HAP-1 (cell line): Measurements from ENCODE around the gene TSC22D2.

Experiments used
- DNase-seq, 2 experiments: peaks; one replicate each; pipeline ENCODE4 v3.0.0-alpha.2; 2016 to 2020; ENCODE audit warnings: low spot score in 2 of 2
- H3K27me3 ChIP-seq: fragments of 250-450 bp; sonication (Bioruptor Pico); 2 replicates; pipeline ENCODE4 v1.5.1; 2020; ENCODE audit warnings: low read depth, mild to moderate bottlenecking, moderate library complexity
- H3K36me3 ChIP-seq: fragments of 250-450 bp; sonication (Bioruptor Pico); replicated peaks from 2 replicates; pipeline ENCODE4 v1.5.1; 2020; ENCODE audit warnings: mild to moderate bottlenecking
- H3K4me1 ChIP-seq: fragments of 250-450 bp; sonication (Bioruptor Pico); 2 replicates; pipeline ENCODE4 v1.5.1; 2020; ENCODE audit warnings: mild to moderate bottlenecking
- H3K4me3 ChIP-seq: fragments of 250-450 bp; sonication (Bioruptor Pico); 2 replicates; pipeline ENCODE4 v1.5.1; 2020; ENCODE audit warnings: mild to moderate bottlenecking, moderate library complexity
- H3K9me3 ChIP-seq: fragments of 250-450 bp; sonication (Bioruptor Pico); 2 replicates; pipeline ENCODE4 v1.5.1; 2020; ENCODE audit warnings: mild to moderate bottlenecking, moderate library complexity
- in situ Hi-C: fragments of 300-500 bp; cut with MboI; formaldehyde crosslinking; loops from 3 replicates; pipeline ENCODE4 v1.14.3; 2020; ENCODE audit warnings: low sequenced_read_pairs, inconsistent platforms, mixed read lengths

Gene TSC22D2

DNA sequence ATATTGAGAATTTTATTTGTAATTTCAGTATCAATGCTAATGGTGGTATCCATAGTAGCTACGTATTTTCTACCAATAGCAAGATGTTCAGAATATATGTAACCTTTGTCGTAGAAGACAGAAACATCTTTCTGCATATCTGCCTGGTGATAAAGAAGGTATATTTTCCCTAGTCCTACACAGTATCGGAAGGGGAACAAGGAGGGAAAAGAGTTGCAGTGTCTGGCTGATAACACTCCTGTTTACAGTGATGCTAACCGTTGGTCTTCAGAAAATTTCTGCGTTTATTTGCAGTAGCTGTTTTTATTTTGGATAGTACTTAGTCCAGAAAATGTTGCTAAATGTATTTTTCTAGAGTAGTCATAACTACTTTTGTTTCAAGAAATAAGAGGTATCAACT is 25.2 kb downstream of the TSC22D2 start:
- Histone ChIP-seq H3K4me3 (no peak overlapping the region), H3K9me3 (no peaks in the 10 kb centered on the region), H3K4me1 (peaks cover 7% of the 10 kb centered on the region; the same call in 1 of the 2 replicates), H3K36me3 (no peaks in the 10 kb centered on the region; the same call in 1 of the 2 replicates), H3K27me3 (no peaks in the 10 kb centered on the region)
- in situ Hi-C loops = no loop called here
- no peak for DNase-seq

DNA sequence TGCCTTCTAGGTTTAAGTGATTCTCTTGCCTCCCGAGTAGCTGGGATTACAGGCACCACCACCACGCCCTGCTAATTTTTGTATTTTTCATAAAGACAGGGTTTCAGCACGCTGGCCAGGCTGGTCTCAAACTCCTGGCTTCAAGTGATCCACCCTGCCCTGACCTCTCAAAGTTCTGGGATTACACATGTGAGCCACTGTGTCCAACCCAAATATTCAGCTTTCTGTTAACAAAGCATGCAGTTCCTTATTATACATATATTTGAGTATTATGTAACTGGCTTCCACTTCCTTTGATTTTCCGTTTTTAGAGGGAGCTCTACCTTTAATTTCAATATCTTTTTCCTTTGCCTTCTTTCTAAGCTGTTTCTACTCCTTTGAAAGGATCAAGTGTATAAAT is 26.1 kb downstream of the TSC22D2 start:
- Histone ChIP-seq H3K27me3 (no peaks in the 10 kb centered on the region), H3K4me3 (no peak overlapping the region), H3K4me1 (peaks cover 7% of the 10 kb centered on the region; the same call in 1 of the 2 replicates), H3K9me3 (no peaks in the 10 kb centered on the region), H3K36me3 (no peaks in the 10 kb centered on the region; the same call in 1 of the 2 replicates)
- in situ Hi-C loops = no loop called here
- no peak for DNase-seq

DNA sequence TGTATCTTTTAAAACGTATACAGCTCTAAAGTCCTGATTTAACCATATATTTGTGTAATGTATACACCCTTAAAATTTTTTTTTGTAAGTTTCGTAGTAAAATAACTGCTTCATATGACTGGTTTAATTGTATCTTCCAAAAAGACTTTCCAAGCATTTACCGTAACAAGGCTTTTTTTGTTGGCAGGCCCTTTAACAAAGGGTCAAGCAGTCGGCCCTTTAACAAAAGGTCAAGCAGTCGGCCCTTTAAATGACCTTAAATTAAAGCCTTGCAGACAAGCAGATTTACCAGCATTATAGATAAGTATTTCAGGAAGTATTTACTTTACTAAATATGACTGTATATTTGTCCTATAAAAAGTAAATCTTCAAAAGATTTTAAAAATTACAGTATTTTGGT is 28.1 kb downstream of the TSC22D2 start:
- in situ Hi-C loops = no loop called here
- no peaks in the 10 kb centered on the region for H3K36me3 ChIP-seq
- no peak overlapping the region for H3K4me3 ChIP-seq
- H3K4me1 ChIP-seq = peaks cover 7% of the 10 kb centered on the region; the same call in 1 of the 2 replicates
- DNase-seq = no peak
- H3K27me3 ChIP-seq = no peaks in the 10 kb centered on the region
- no peaks in the 10 kb centered on the region for H3K9me3 ChIP-seq

DNA sequence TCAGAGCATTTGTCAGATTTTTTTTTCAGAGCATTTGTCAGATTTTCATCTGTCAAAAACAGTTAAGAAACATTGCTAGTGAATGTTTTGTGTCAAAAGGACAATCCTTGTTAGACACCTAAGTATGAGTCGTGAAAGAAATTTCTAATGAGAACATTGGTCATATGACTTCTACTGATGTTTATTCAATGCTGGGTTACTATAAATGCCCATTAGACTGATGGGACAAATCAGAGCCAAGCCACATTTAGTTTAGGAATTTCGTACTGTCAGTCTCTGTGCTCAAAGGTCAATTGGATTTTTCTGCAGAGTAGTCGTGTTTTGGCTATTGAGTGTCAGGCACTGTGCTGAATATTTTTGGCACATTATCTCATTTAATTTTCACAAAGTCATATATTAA is 31.6 kb downstream of the TSC22D2 start:
- Histone ChIP-seq H3K27me3 (no peaks in the 10 kb centered on the region), H3K4me3 (no peak overlapping the region), H3K4me1 (peaks cover 7% of the 10 kb centered on the region; the same call in 1 of the 2 replicates), H3K36me3 (no peaks in the 10 kb centered on the region; the same call in 1 of the 2 replicates), H3K9me3 (no peaks in the 10 kb centered on the region)
- no peak for DNase-seq
- in situ Hi-C loops = no loop called here

DNA sequence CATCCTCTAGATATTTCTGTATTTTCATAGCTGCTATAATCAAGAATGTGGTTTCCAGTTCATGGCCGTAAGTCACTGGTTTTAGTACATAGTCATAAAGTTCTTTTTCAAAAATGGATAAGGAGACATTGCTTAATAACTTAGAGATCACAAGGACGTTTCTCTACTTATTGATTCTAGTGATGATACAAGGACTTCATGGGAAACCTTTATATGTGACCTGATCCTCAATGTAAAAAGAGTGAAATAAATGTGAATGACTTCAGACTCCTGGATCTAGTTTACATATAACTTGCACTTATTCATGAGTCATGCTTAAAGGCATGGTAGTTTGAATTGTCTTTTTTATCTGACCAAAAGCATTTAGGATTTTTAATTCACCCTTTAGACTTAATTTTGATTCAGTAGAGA is 35.2 kb downstream of the TSC22D2 start:
- no peak overlapping the region for H3K4me3 ChIP-seq
- in situ Hi-C loops = no loop called here
- DNase-seq = no peak
- H3K36me3 ChIP-seq = no peaks in the 10 kb centered on the region; the same call in 1 of the 2 replicates
- no peaks in the 10 kb centered on the region for H3K9me3 ChIP-seq
- H3K4me1 ChIP-seq = peaks cover 17% of the 10 kb centered on the region
- H3K27me3 ChIP-seq = no peaks in the 10 kb centered on the region

DNA sequence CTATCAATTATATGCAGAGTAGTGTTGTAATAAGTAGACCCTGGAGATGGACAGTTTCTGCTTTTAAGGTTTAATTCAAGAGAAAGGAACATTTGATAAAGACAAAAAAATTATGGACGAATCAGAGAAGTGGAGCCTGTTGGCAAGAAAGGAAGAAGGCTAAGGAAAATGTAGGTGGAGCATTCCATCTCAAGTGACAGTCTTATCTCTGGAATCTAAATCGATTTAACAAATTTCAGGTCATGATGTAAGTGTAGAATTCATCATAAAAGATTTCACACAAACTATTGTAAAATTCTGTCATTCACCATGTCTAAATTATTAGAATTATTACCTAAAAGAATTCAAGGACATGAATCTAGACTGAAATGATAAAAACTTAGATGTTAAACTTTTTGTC is 36.3 kb downstream of the TSC22D2 start:
- Histone ChIP-seq H3K4me3 (no peak overlapping the region), H3K4me1 (peaks cover 22% of the 10 kb centered on the region), H3K27me3 (no peaks in the 10 kb centered on the region), H3K36me3 (no peaks in the 10 kb centered on the region; the same call in 1 of the 2 replicates), H3K9me3 (no peaks in the 10 kb centered on the region)
- in situ Hi-C loops = no loop called here
- no peak for DNase-seq

DNA sequence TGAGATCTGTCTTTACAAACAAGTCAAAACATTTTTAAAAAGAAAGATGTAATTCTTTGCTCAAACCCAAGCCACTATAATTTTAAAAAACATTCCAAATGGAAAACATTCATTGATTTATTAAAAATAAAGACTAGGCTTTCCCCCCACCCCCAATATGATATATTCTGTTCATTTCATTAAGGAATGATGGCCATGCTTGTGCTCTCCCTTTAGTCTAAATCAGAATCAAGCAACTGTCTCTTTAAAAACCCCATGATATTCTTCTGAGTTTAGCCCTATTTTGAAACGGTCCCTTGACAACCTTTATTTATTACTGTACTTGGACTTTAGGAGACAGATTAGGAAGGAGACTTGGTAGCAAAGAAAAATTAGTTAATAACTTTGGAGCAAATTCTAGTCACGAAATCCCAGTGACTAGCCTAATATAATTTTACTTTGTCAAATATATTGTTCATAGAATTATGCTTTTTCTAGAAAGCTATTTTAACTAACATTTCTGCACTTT is 38.4 kb downstream of the TSC22D2 start:
- H3K9me3 ChIP-seq = no peaks in the 10 kb centered on the region
- no peak for DNase-seq
- H3K4me1 ChIP-seq = peaks cover 24% of the 10 kb centered on the region
- H3K4me3 ChIP-seq = no peak overlapping the region
- no peaks in the 10 kb centered on the region; the same call in 1 of the 2 replicates for H3K36me3 ChIP-seq
- H3K27me3 ChIP-seq = no peaks in the 10 kb centered on the region
- in situ Hi-C loops = no loop called here

DNA sequence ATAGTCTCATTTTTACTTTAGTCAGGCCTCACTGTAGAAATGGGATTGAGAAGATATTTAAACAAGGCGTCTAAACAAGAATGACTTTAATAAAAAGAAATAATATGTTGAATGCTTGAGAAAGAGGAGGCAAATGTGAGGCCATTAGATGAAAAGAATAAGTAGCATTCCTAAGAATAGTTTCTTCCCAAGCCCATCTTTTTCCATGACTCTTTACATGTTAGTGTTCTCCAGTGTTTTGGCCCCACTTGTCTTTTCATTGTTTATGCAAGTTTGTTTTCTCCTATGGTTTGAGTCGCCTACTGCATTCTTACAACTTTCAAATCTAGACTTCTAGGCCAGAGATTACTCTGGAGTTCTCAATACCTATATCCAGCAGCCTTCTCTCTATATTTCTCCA is 39.0 kb downstream of the TSC22D2 start:
- no peak overlapping the region for H3K4me3 ChIP-seq
- in situ Hi-C loops = no loop called here
- peaks cover 24% of the 10 kb centered on the region for H3K4me1 ChIP-seq
- no peaks in the 10 kb centered on the region; the same call in 1 of the 2 replicates for H3K36me3 ChIP-seq
- H3K9me3 ChIP-seq = no peaks in the 10 kb centered on the region
- no peaks in the 10 kb centered on the region for H3K27me3 ChIP-seq
- DNase-seq = no peak

DNA sequence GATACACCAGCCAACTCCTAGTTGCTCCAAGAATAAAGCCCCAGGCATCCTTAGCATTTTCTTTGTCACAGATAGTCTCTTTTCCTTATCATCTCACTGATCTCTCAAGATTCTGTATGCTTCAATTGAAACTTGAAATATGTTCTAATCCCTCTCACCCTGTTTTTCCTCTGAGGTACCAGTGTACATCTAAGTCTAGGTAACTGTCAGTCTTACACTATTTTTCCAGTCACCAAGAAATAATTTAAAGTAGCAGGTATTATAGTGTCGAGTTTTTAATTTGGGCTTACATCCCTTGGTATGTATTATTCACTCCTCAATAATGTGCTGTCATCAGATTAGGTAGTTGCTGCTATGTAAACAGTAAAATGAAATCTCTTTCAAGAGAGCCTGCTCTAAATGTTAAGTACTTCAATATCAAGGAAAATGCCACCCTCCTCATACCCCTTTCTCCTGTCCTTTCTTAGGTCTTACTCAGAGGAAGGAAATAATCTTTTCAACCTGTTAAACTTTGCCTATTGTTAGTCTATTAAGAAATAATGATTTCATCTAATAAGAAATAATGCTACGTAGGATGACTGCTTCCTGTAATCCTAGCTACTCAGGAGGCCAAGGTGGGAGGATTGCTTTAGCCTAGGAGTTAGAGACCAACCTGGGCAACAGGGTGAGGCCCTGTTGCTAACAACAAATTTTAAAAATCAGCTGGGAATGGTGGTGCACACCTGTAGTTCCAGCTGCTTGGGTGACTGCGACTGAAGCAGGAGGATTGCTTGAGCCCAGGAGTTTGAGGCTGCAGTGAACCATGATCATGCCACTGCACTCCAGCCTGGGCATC is 39.8 kb downstream of the TSC22D2 start:
- no peaks in the 10 kb centered on the region for H3K9me3 ChIP-seq
- H3K27me3 ChIP-seq = no peaks in the 10 kb centered on the region
- peak in 1 of 2 experiments; percentile 52 for DNase-seq
- peaks cover 24% of the 10 kb centered on the region for H3K4me1 ChIP-seq
- H3K4me3 ChIP-seq = no peak overlapping the region
- in situ Hi-C loops = no loop called here
- no peaks in the 10 kb centered on the region; the same call in 1 of the 2 replicates for H3K36me3 ChIP-seq

DNA sequence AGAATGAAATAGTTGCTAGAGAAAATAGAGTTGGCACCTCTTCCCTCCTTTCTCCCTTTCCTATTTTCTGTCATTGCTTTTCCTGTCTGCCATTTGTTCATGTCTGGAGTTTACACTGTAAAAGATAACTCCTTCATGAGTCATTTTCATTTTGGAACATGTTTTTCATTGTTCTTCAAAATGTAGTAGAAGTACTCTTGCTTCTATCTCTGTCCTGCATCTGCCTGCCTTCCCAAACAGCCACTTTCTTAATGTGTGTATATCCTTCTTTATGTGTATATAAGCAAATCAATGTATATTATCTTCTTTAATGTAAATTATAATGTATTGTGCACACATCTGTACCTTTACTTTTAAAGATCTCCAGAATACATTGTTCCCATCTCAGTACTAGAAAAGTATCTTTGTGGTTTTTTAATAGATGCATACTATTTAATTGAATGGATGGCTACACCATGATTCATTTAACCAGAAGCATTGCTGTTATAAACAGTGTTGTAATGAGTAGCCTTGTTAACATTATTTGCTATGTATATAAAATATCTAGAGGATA is 41.1 kb downstream of the TSC22D2 start:
- Histone ChIP-seq H3K4me1 (peaks cover 33% of the 10 kb centered on the region), H3K4me3 (no peak overlapping the region), H3K36me3 (no peaks in the 10 kb centered on the region), H3K9me3 (no peaks in the 10 kb centered on the region), H3K27me3 (no peaks in the 10 kb centered on the region)
- in situ Hi-C loops = no loop called here
- no peak for DNase-seq

DNA sequence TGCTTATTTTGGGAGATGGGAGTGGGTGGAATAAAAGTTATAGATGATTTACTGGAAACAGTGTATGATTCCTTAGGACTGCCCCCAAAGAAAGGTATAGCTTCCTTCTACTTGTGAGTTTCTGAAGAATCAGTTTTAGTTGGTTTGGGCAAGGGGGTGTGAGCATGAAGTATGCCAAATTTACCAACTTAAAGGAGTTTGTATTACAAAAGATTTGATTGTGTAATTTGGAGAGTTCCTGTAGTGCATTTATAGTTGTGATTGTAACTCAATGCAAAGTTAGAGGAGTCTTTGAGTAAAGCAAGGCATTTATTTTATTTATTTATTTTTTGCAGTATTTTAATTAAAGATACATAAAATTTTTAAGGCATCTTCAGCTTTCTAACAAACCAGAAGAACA is 42.8 kb downstream of the TSC22D2 start:
- no peak overlapping the region for H3K4me3 ChIP-seq
- no peaks in the 10 kb centered on the region for H3K36me3 ChIP-seq
- in situ Hi-C loops = no loop called here
- H3K4me1 ChIP-seq = peaks cover 33% of the 10 kb centered on the region
- no peak for DNase-seq
- H3K27me3 ChIP-seq = no peaks in the 10 kb centered on the region
- no peaks in the 10 kb centered on the region for H3K9me3 ChIP-seq

DNA sequence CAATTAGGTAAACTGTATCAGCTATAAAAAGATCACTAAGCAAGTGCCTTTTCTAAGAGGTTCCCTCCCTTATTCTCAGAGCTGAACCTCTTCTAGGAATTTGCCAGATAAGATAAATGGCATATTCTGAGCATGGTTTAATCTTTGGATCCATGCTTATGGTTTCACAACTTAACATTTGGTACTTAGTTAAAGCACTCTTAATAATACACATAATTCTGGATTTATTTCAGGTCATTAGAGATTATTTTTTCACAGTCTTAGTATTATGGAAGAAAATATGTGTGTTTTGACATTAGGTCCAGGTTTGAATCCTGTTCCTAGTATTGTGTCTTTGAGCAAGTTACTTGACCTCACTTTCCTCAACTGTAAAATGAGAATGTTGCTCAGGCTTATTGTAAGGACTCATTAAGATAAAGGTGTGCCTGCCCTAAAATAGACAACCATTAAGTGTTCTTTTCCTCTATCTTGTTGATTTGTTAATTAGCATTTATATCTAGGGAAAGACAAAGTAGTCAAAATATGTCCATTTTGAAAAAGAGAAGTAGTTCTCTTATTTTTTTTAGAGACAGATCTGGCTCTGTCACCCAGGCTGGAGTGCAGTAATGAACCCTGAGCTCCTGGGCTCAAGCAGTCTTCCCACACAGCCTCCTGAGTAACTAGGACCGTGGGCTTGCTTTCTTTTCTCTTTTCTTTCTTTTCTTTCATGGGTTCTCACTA is 43.4 kb downstream of the TSC22D2 start:
- Histone ChIP-seq H3K4me1 (peaks cover 32% of the 10 kb centered on the region), H3K27me3 (no peaks in the 10 kb centered on the region), H3K36me3 (no peaks in the 10 kb centered on the region), H3K9me3 (no peaks in the 10 kb centered on the region), H3K4me3 (no peak overlapping the region)
- DNase-seq = no peak
- in situ Hi-C loops = no loop called here

DNA sequence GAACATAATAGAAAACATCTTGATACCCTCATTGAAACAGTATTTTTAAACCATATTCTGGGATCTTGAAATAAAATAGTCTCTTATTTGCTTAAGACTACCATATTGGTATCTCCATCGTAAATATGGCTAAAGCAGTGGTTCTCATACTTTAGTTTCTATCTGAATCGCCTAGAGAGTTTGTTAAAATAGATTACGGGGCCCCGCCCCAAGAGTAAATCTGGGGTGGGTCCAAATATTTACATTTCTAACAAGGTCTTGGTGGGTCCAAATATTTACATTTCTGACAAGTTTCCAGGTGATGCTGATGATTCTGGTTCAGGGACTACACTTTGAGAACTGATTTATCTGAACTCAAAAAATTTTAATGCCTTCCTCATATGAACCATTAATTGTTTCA is 45.3 kb downstream of the TSC22D2 start:
- Histone ChIP-seq H3K4me1 (peaks cover 16% of the 10 kb centered on the region), H3K9me3 (no peaks in the 10 kb centered on the region), H3K36me3 (peaks cover 3% of the 10 kb centered on the region), H3K4me3 (no peak overlapping the region), H3K27me3 (no peaks in the 10 kb centered on the region)
- no peak for DNase-seq
- in situ Hi-C loops = no loop called here

DNA sequence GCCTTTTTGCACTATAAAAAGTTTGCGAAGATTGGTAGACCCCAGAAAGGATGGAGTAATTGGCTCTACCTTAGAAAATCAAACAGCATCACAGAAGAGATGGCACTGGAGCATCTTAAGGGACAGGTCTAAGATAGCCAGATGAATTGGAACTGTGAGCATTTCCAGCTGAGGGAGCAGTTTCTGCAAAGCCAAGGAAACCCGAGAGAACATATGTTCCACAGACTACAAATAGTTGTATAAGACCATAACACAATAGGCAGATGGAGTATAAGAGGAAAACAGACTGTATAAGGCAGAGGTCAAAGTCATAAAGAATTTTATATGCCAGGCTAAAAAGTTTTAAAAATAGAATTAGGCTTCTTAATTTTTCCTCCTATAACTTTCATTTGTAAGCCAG is 46.0 kb downstream of the TSC22D2 start:
- DNase-seq = no peak
- Histone ChIP-seq H3K9me3 (no peaks in the 10 kb centered on the region), H3K27me3 (no peaks in the 10 kb centered on the region), H3K4me1 (peaks cover 14% of the 10 kb centered on the region), H3K4me3 (no peak overlapping the region), H3K36me3 (peaks cover 6% of the 10 kb centered on the region)
- in situ Hi-C loops = no loop called here
